Activated naive CD4-positive, alpha-beta T cell treated with anti-CD3 and anti-CD28 coated beads, Interleukin-2, amount 10 ng/mL, durations not matched to agents 7 days and 5 days (primary cell): ENCODE results near the gene TMOD1.

Source experiments
- CTCF ChIA-PET: fragments of 350-600 bp; sonication (Branson Sonifier 250); formaldehyde crosslinking; loops from one replicate; lab custom pipeline; 2021; ENCODE audit warnings: antibody characterized with exemption; lab: Charles Lee
- DNase-seq: peaks from one replicate; pipeline ENCODE4 v3.0.0-alpha.2; 2020
- H3K27ac Mint-ChIP-seq: one replicate; pipeline ENCODE4 v1.8.0; 2021; ENCODE audit warnings: mild to moderate bottlenecking, moderate library complexity, mixed read lengths
- H3K27me3 Mint-ChIP-seq: one replicate; pipeline ENCODE4 v1.8.0; 2021; ENCODE audit warnings: mild to moderate bottlenecking, mixed read lengths
- H3K36me3 Mint-ChIP-seq: one replicate; pipeline ENCODE4 v1.8.0; 2021; ENCODE audit warnings: mixed read lengths
- H3K4me1 Mint-ChIP-seq: one replicate; pipeline ENCODE4 v1.8.0; 2021; ENCODE audit warnings: mixed read lengths
- H3K4me3 Mint-ChIP-seq: one replicate; pipeline ENCODE4 v1.8.0; 2021; ENCODE audit warnings: mild to moderate bottlenecking, moderate library complexity, mixed read lengths
- H3K9me3 Mint-ChIP-seq: one replicate; pipeline ENCODE4 v1.8.0; 2021; ENCODE audit warnings: mixed read lengths

Gene TMOD1

GRCh38 chr9:97632248-97632984 lies 130.9 kb downstream of the TMOD1 start:
- Mint-ChIP-seq H3K27me3 (no peaks in the 10 kb centered on the region), H3K4me3 (peak overlapping the region; percentile 85), H3K36me3 (peaks cover 13% of the 10 kb centered on the region), H3K27ac (peak overlapping the region; percentile 97), H3K9me3 (no peaks in the 10 kb centered on the region), H3K4me1 (peaks cover 41% of the 10 kb centered on the region)
- CTCF ChIA-PET: interaction anchor here (1.4 to 1.8 kb wide), 2 partner anchors 16 to 64 kb away, joined by 4 to 6 read pairs; partner anchors contain the start of gene XPA
- DNase-seq: no peak

- peak; percentile 96 for DNase-seq
- Mint-ChIP-seq H3K4me1 (peaks cover 47% of the 10 kb centered on the region), H3K9me3 (no peaks in the 10 kb centered on the region), H3K36me3 (peaks cover 14% of the 10 kb centered on the region), H3K4me3 (peak within 1 kb of the TSS; percentile 85), H3K27ac (peak within 1 kb of the TSS; percentile 97), H3K27me3 (no peaks in the 10 kb centered on the region)
- CTCF ChIA-PET: interaction anchor here (0.6 to 1.8 kb wide), 5 partner anchors 10 to 237 kb away, joined by 3 to 6 read pairs (median 4); partner anchors contain the start of gene XPA
Measured at GRCh38 chr9:97632985-97633858, 131.8 kb downstream of the TMOD1 start, which contains the start of the genes NCBP1 and TSTD2. NCBP1 (plus strand) TSS chr9:97633821; CDS start chr9:97633882, 61 bp downstream. TSTD2 (minus strand) TSS chr9:97633368; CDS start chr9:97627562, 5,806 bp downstream.

- H3K27me3 Mint-ChIP-seq: no peaks in the 10 kb centered on the region
- H3K9me3 Mint-ChIP-seq: no peaks in the 10 kb centered on the region
- peak overlapping the region; percentile 85 for H3K4me3 Mint-ChIP-seq
- CTCF ChIA-PET: interaction anchor here (1.0 to 1.8 kb wide), 3 partner anchors 9 to 63 kb away, joined by 3 to 6 read pairs (median 5); partner anchors contain the start of gene XPA
- peak overlapping the region; percentile 97 for H3K27ac Mint-ChIP-seq
- peaks cover 16% of the 10 kb centered on the region for H3K36me3 Mint-ChIP-seq
- peaks cover 52% of the 10 kb centered on the region for H3K4me1 Mint-ChIP-seq
- DNase-seq: no peak
Measured at GRCh38 chr9:97633859-97634490, 132.5 kb downstream of the TMOD1 start.

GRCh38 chr9:97635026-97635425 lies 133.6 kb downstream of the TMOD1 start:
- Mint-ChIP-seq H3K9me3 (no peaks in the 10 kb centered on the region), H3K27me3 (no peaks in the 10 kb centered on the region), H3K36me3 (peaks cover 16% of the 10 kb centered on the region), H3K4me3 (peak overlapping the region; percentile 85), H3K27ac (peak overlapping the region; percentile 97), H3K4me1 (peaks cover 54% of the 10 kb centered on the region)
- DNase-seq: no peak
- CTCF ChIA-PET: no interaction called here

GRCh38 chr9:97636903-97637302 lies 135.4 kb downstream of the TMOD1 start:
- peak overlapping the region; percentile 13 for H3K4me3 Mint-ChIP-seq
- CTCF ChIA-PET: interaction anchor here (1.5 kb wide), 1 partner anchor 22 kb away, joined by 3 read pairs; no protein-coding TSS in a partner anchor
- peaks cover 24% of the 10 kb centered on the region for H3K36me3 Mint-ChIP-seq
- peaks cover 48% of the 10 kb centered on the region for H3K4me1 Mint-ChIP-seq
- no peak overlapping the region for H3K27ac Mint-ChIP-seq
- no peak for DNase-seq
- no peaks in the 10 kb centered on the region for H3K27me3 Mint-ChIP-seq
- H3K9me3 Mint-ChIP-seq: no peaks in the 10 kb centered on the region

- H3K4me1 Mint-ChIP-seq: peaks cover 42% of the 10 kb centered on the region
- H3K4me3 Mint-ChIP-seq: no peak overlapping the region
- no peaks in the 10 kb centered on the region for H3K9me3 Mint-ChIP-seq
- H3K36me3 Mint-ChIP-seq: peaks cover 33% of the 10 kb centered on the region
- H3K27me3 Mint-ChIP-seq: no peaks in the 10 kb centered on the region
- no peak for DNase-seq
- H3K27ac Mint-ChIP-seq: no peak overlapping the region
- CTCF ChIA-PET: no interaction called here
Measured at GRCh38 chr9:97638666-97639065, 137.2 kb downstream of the TMOD1 start.

GRCh38 chr9:97640325-97640724 lies 138.9 kb downstream of the TMOD1 start:
- Mint-ChIP-seq H3K4me1 (peaks cover 32% of the 10 kb centered on the region), H3K27ac (no peak overlapping the region), H3K9me3 (no peaks in the 10 kb centered on the region), H3K27me3 (no peaks in the 10 kb centered on the region), H3K36me3 (peaks cover 38% of the 10 kb centered on the region), H3K4me3 (no peak overlapping the region)
- CTCF ChIA-PET: interaction anchor here (0.9 to 1.1 kb wide), 2 partner anchors 9 to 24 kb away, joined by 3 read pairs; no protein-coding TSS in a partner anchor
- no peak for DNase-seq

GRCh38 chr9:97645720-97646119 lies 144.3 kb downstream of the TMOD1 start:
- Mint-ChIP-seq H3K4me1 (no peaks in the 10 kb centered on the region), H3K27me3 (no peaks in the 10 kb centered on the region), H3K36me3 (peaks cover 52% of the 10 kb centered on the region), H3K9me3 (no peaks in the 10 kb centered on the region), H3K4me3 (no peak overlapping the region), H3K27ac (no peak overlapping the region)
- no peak for DNase-seq
- CTCF ChIA-PET: interaction anchor here (0.8 to 0.9 kb wide), 2 partner anchors 12 to 50 kb away, joined by 3 read pairs; partner anchors contain the start of gene NCBP1

GRCh38 chr9:97647996-97648395 lies 146.5 kb downstream of the TMOD1 start:
- H3K4me3 Mint-ChIP-seq: no peak overlapping the region
- CTCF ChIA-PET: no interaction called here
- H3K36me3 Mint-ChIP-seq: peaks cover 49% of the 10 kb centered on the region
- DNase-seq: no peak
- H3K27ac Mint-ChIP-seq: no peak overlapping the region
- H3K27me3 Mint-ChIP-seq: no peaks in the 10 kb centered on the region
- no peaks in the 10 kb centered on the region for H3K9me3 Mint-ChIP-seq
- peaks cover 5% of the 10 kb centered on the region for H3K4me1 Mint-ChIP-seq
